ENCODE data around the gene MMP13. TPM values are rescaled to one million over a fixed set of nuclear protein-coding genes. Genes with fewer than 3 reads are reported as not detected.
"Not testable (repeated sequence)": the region's sequence is repeated elsewhere in the genome, so short reads cannot be mapped to it uniquely, and the experiment has no call there.

MMP13 gene
- total RNA-seq, 1 donor from 2014 or later = not detected

DNA sequence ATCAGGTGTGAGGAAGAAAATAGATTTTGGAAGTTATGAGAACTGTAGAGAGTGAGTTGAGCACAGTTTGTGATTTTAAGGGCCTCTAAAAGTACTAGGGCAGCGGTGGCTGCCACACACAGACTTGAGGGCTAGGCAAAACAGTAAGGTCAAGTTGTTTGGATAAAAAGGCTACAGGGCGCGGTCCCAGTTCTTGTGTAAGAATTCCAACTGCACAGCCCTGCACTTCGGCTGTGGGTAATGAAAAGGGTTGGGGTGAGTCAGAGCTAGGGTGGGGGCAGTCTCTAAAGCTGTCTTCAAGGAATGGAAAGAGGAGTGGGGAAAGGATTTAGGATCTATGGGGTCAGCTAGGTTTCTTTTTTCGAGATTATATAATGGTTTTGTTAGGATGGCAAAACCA, 49.7 kb downstream of the MMP13 start:
- DNase-seq (ENCODE audit: extremely low read depth, low read depth, low spot score) = not testable (repeated sequence)

DNA sequence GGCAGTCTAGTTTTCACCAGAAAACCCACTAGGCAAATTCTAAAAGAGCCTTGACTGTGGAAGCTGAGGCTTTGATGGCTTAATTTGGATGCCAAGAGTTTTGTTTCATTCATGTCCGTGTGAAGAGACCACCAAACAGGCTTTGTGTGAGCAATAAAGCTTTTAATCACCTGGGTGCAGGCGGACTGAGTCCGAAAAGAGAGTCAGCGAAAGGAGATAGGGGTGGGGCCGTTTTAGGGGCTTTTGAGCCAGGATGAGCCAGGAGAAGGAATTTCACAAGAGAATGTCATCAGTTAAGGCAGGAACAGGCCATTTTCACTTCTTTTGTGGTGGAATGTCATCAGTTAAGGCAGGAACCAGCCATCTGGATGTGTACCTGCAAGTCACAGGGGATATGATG, 51.6 kb downstream of the MMP13 start:
- not testable (repeated sequence) for DNase-seq (ENCODE audit: extremely low read depth, low read depth, low spot score)

- no peak for DNase-seq (ENCODE audit: extremely low read depth, low read depth, low spot score)
These were observed 55.2 kb downstream of the MMP13 start for GRCh38 chr11:102900346-102900745.

Other genes with a start within 250 kb of the MMP13 start
- not detected in 2 replicates for gene MMP27, start 250.0 kb downstream of the MMP13 start, total RNA-seq
- gene MMP8, start 230.8 kb downstream of the MMP13 start, total RNA-seq = not detected in 2 replicates
- 29.5 and 39.8 TPM in 2 replicates for gene MMP10, start 175.1 kb downstream of the MMP13 start, total RNA-seq
- gene MMP1, start 157.6 kb downstream of the MMP13 start, total RNA-seq = 2,602 and 5,796 TPM in 2 replicates
- gene MMP3, start 112.1 kb downstream of the MMP13 start, total RNA-seq = not detected in 2 replicates
- gene MMP12, start 80.8 kb downstream of the MMP13 start, total RNA-seq = not detected in 2 replicates
- 82.1 and 85.1 TPM in 2 replicates for gene DCUN1D5, start 136.4 kb upstream of the MMP13 start, total RNA-seq
- 7.5 and 7.8 TPM in 2 replicates for gene DYNC2H1, start 153.7 kb upstream of the MMP13 start, total RNA-seq

All from glomerular endothelial cell (primary cell).